ENCODE results near the gene C19orf53.

C19orf53 gene

DNA sequence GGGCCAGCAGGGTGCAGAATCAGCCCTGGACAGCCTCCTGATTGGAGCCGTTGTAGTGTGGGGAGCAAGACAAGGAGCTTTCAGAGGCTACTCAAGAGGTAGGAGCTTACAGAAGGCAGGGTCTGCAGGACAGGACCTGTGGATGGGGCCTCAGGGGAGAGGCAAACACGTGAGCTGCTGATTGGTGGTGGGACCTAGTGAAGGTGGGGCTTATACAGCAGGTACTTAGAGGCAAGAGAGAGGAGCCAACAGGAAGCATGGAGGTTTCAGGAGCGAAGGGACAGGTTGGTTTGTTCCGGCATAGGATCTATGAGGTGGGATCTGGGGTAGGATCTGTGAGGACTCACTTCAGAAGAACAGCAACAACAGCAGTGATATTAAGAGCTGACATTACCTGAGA lies 53.4 kb downstream of the C19orf53 start:
- DNase-seq = no peak

All from hematopoietic multipotent progenitor cell treated with erythropoietin and hydrocortisone succinate and interleukin-3 and kit ligand, for 8 days (in vitro differentiated cells).